WTC11 (cell line): ENCODE results near the gene NALF2. TPM values are rescaled to one million over a fixed set of nuclear protein-coding genes. Genes with fewer than 3 reads are reported as not detected.

Source experiments
- ATAC-seq: fragments of 200-7000 bp; cut with Tn5 transposase; 2 replicates; pipeline ENCODE4 v1.10.0; 2021; ENCODE audit warnings: mild to moderate bottlenecking, moderate library complexity
- CTCF ChIA-PET: fragments of 300-600 bp; sonication (Branson Sonifier 250); formaldehyde crosslinking; loops from one replicate; lab custom pipeline; 2021; ENCODE audit warnings: antibody characterized with exemption; lab: Charles Lee
- POLR2A ChIA-PET: fragments of 350-600 bp; sonication (Branson Sonifier 250); formaldehyde crosslinking; loops from one replicate; lab custom pipeline; 2021; ENCODE audit warnings: antibody characterized with exemption; lab: Charles Lee
- DNase-seq: peaks from one replicate; pipeline ENCODE4 v3.0.0; 2021; ENCODE audit warnings: low spot score
- H3K27ac Mint-ChIP-seq: 2 replicates; pipeline ENCODE4 v1.8.0; 2021; ENCODE audit warnings: mixed read lengths
- H3K27me3 Mint-ChIP-seq: 2 replicates; pipeline ENCODE4 v1.8.0; 2021; ENCODE audit warnings: low read depth, mild to moderate bottlenecking, moderate library complexity, mixed read lengths
- H3K36me3 Mint-ChIP-seq: 2 replicates; pipeline ENCODE4 v1.8.0; 2021; ENCODE audit warnings: mixed read lengths
- H3K4me1 Mint-ChIP-seq: 2 replicates; pipeline ENCODE4 v1.8.0; 2022; ENCODE audit warnings: mixed read lengths
- H3K4me3 Mint-ChIP-seq: 2 replicates; pipeline ENCODE4 v1.8.0; 2021; ENCODE audit warnings: mild to moderate bottlenecking, moderate library complexity, mixed read lengths
- H3K9me3 Mint-ChIP-seq: 2 replicates; pipeline ENCODE4 v1.8.0; 2021; ENCODE audit warnings: mixed read lengths
- GABPB1 ChIP-seq: sonication (generic); formaldehyde crosslinking; IDR thresholded peaks from 2 replicates; pipeline ENCODE4 v1.8.1; 2023; ENCODE audit warnings: mild to moderate bottlenecking, missing genetic modification reagents
- RORB ChIP-seq: fragments of 250-450 bp; sonication (Bioruptor Pico); IDR thresholded peaks from 2 replicates; pipeline ENCODE4 v1.9.0; 2021; ENCODE audit warnings: mild to moderate bottlenecking
- ZNF138 ChIP-seq: sonication (generic); formaldehyde crosslinking; conservative IDR thresholded peaks from 2 replicates; pipeline ENCODE4 v1.8.1; 2022; ENCODE audit warnings: mild to moderate bottlenecking, moderate library complexity, missing genetic modification reagents
- ZNF416 ChIP-seq: fragments of 250-450 bp; sonication (Bioruptor Pico); IDR thresholded peaks from 2 replicates; pipeline ENCODE4 v1.9.0; 2021; ENCODE audit warnings: mild to moderate bottlenecking, inconsistent platforms
- total RNA-seq: library from RNA; stranded (reverse); gene quantifications from 3 replicates; pipeline ENCODE4 v1.2.3, GENCODE V29; 2021
- TF ChIP-seq, protein P1 (sequence below): sonication (generic); formaldehyde crosslinking; IDR thresholded peaks from 2 replicates; pipeline ENCODE4 v1.8.1; 2023; ENCODE audit warnings: mild to moderate bottlenecking, missing genetic modification reagents
- TF ChIP-seq, protein P2 (sequence below): sonication (generic); formaldehyde crosslinking; IDR thresholded peaks from 2 replicates; pipeline ENCODE4 v1.8.1; 2022; ENCODE audit warnings: mild to moderate bottlenecking, moderate library complexity, missing genetic modification reagents
- TF ChIP-seq, protein P3 (sequence below): sonication (generic); formaldehyde crosslinking; IDR thresholded peaks from 2 replicates; pipeline ENCODE4 v1.8.0; 2023; ENCODE audit warnings: missing genetic modification reagents, mild to moderate bottlenecking, borderline replicate concordance
- TF ChIP-seq, protein P4 (sequence below): sonication (generic); formaldehyde crosslinking; IDR thresholded peaks from 2 replicates; pipeline ENCODE4 v1.8.0; 2022; ENCODE audit warnings: mild to moderate bottlenecking, missing genetic modification reagents
- TF ChIP-seq, protein P5 (sequence below): sonication (generic); formaldehyde crosslinking; IDR thresholded peaks from 2 replicates; pipeline ENCODE4 v1.8.1; 2022; ENCODE audit warnings: low read depth, missing genetic modification reagents, borderline replicate concordance
- TF ChIP-seq, protein P6 (sequence below): sonication (generic); formaldehyde crosslinking; IDR thresholded peaks from 2 replicates; pipeline ENCODE4 v1.8.1; 2022; ENCODE audit warnings: missing genetic modification reagents, borderline replicate concordance
- TF ChIP-seq, protein P7 (sequence below): sonication (generic); formaldehyde crosslinking; IDR thresholded peaks from 2 replicates; pipeline ENCODE4 v1.8.1; 2023; ENCODE audit warnings: mild to moderate bottlenecking, moderate library complexity, missing genetic modification reagents
- TF ChIP-seq, protein P8 (sequence below): fragments of 200-600 bp; IDR thresholded peaks from 2 replicates; pipeline ENCODE4 v1.8.0; 2022; ENCODE audit warnings: antibody characterized with exemption

Gene NALF2
- total RNA-seq, 1 experiment from 2014 or later: 14.0 TPM

DNA sequence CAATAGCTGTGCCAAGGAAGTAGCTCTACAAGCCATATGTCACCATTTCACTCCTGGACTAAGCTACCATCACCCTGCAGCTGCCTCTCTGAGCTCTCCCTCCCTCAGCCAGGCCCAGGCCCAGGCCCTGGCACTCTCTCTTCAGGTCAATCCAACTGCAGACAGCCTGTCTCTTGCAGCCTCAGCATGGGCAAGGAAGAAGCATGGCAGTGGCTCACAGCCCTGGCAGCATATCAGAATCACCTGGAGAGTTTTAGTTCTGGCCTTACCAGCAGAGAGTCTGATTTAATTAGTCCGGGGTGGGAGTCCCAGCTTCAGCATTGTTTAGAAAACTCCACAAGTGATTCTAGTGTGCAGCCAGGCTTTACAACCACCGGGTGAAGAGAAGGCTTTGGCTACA is 31.5 kb downstream of the NALF2 start:
- TF ChIP-seq, protein P1, sequence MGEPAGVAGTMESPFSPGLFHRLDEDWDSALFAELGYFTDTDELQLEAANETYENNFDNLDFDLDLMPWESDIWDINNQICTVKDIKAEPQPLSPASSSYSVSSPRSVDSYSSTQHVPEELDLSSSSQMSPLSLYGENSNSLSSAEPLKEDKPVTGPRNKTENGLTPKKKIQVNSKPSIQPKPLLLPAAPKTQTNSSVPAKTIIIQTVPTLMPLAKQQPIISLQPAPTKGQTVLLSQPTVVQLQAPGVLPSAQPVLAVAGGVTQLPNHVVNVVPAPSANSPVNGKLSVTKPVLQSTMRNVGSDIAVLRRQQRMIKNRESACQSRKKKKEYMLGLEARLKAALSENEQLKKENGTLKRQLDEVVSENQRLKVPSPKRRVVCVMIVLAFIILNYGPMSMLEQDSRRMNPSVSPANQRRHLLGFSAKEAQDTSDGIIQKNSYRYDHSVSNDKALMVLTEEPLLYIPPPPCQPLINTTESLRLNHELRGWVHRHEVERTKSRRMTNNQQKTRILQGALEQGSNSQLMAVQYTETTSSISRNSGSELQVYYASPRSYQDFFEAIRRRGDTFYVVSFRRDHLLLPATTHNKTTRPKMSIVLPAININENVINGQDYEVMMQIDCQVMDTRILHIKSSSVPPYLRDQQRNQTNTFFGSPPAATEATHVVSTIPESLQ (CRISPR knock-in tag): no peak
- no peak for TF ChIP-seq RORB (CRISPR knock-in tag)
- TF ChIP-seq, protein P2, sequence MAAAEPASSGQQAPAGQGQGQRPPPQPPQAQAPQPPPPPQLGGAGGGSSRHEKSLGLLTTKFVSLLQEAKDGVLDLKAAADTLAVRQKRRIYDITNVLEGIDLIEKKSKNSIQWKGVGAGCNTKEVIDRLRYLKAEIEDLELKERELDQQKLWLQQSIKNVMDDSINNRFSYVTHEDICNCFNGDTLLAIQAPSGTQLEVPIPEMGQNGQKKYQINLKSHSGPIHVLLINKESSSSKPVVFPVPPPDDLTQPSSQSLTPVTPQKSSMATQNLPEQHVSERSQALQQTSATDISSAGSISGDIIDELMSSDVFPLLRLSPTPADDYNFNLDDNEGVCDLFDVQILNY (CRISPR knock-in tag): no peak
- no peak for TF ChIP-seq ZNF138 (CRISPR knock-in tag)
- TF ChIP-seq, protein P3, sequence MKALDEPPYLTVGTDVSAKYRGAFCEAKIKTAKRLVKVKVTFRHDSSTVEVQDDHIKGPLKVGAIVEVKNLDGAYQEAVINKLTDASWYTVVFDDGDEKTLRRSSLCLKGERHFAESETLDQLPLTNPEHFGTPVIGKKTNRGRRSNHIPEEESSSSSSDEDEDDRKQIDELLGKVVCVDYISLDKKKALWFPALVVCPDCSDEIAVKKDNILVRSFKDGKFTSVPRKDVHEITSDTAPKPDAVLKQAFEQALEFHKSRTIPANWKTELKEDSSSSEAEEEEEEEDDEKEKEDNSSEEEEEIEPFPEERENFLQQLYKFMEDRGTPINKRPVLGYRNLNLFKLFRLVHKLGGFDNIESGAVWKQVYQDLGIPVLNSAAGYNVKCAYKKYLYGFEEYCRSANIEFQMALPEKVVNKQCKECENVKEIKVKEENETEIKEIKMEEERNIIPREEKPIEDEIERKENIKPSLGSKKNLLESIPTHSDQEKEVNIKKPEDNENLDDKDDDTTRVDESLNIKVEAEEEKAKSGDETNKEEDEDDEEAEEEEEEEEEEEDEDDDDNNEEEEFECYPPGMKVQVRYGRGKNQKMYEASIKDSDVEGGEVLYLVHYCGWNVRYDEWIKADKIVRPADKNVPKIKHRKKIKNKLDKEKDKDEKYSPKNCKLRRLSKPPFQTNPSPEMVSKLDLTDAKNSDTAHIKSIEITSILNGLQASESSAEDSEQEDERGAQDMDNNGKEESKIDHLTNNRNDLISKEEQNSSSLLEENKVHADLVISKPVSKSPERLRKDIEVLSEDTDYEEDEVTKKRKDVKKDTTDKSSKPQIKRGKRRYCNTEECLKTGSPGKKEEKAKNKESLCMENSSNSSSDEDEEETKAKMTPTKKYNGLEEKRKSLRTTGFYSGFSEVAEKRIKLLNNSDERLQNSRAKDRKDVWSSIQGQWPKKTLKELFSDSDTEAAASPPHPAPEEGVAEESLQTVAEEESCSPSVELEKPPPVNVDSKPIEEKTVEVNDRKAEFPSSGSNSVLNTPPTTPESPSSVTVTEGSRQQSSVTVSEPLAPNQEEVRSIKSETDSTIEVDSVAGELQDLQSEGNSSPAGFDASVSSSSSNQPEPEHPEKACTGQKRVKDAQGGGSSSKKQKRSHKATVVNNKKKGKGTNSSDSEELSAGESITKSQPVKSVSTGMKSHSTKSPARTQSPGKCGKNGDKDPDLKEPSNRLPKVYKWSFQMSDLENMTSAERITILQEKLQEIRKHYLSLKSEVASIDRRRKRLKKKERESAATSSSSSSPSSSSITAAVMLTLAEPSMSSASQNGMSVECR: no peak
- TF ChIP-seq, protein P4, sequence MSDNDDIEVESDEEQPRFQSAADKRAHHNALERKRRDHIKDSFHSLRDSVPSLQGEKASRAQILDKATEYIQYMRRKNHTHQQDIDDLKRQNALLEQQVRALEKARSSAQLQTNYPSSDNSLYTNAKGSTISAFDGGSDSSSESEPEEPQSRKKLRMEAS (CRISPR knock-in tag): no peak
- no peak for TF ChIP-seq GABPB1 (CRISPR knock-in tag)
- no peak for TF ChIP-seq ZNF416 (CRISPR knock-in tag)
- TF ChIP-seq, protein P5, sequence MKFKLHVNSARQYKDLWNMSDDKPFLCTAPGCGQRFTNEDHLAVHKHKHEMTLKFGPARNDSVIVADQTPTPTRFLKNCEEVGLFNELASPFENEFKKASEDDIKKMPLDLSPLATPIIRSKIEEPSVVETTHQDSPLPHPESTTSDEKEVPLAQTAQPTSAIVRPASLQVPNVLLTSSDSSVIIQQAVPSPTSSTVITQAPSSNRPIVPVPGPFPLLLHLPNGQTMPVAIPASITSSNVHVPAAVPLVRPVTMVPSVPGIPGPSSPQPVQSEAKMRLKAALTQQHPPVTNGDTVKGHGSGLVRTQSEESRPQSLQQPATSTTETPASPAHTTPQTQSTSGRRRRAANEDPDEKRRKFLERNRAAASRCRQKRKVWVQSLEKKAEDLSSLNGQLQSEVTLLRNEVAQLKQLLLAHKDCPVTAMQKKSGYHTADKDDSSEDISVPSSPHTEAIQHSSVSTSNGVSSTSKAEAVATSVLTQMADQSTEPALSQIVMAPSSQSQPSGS: no peak
- TF ChIP-seq, all 79 proteins: peak for 0
- peaks cover 5% of the 10 kb centered on the region; the same call in 1 of the 2 replicates for H3K9me3 Mint-ChIP-seq
- H3K27ac Mint-ChIP-seq: no peak overlapping the region
- ChIA-PET CTCF (no interaction called here), POLR2A (interaction anchor here (1.1 kb wide), 1 partner anchor 80 kb away, joined by 5 read pairs; the partner anchor contains the start of gene EDA)
- DNase-seq: no peak
- peaks cover 3% of the 10 kb centered on the region; the same call in 1 of the 2 replicates for H3K27me3 Mint-ChIP-seq
- ATAC-seq: no peak
- no peak overlapping the region for H3K4me3 Mint-ChIP-seq
- H3K4me1 Mint-ChIP-seq: peaks cover 11% of the 10 kb centered on the region
- H3K36me3 Mint-ChIP-seq: peaks cover 10% of the 10 kb centered on the region

DNA sequence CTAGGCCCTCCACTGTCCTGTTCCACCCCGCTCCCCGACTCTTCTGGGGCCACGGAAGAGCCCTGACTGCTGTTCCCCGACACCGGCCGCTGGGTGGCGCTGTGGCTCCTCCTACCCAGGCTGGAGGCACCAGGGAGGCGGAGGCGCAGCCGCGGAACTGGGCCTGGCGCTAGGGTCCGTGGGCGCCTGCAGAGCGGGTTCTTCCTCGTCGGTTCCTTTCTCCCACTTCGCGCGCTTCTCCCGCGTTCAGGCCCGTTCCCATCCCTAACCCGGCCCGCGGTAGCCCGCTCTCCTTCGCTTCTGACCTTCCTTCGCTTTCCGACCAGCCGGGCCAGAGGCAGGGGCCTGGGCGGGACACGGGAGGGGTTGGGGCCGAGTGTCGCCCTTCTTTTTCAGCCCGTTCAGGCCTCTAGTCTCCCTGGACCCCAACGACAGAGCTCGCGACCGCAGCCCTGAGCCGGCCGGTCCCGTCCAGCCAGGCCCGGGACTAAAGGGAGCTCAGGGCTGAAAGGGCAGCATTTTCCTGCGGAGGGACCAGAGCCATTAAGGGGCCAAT is 34.3 kb downstream of the NALF2 start:
- H3K27ac Mint-ChIP-seq: no peak overlapping the region

More for the DNA sequence above, 34.3 kb downstream of the NALF2 start:
- Mint-ChIP-seq H3K4me1 (peaks cover 11% of the 10 kb centered on the region), H3K9me3 (peaks cover 5% of the 10 kb centered on the region; the same call in 1 of the 2 replicates), H3K36me3 (peaks cover 5% of the 10 kb centered on the region), H3K4me3 (peak overlapping the region; percentile 77), H3K27me3 (peaks cover 3% of the 10 kb centered on the region; the same call in 1 of the 2 replicates)
- TF ChIP-seq, protein P6, sequence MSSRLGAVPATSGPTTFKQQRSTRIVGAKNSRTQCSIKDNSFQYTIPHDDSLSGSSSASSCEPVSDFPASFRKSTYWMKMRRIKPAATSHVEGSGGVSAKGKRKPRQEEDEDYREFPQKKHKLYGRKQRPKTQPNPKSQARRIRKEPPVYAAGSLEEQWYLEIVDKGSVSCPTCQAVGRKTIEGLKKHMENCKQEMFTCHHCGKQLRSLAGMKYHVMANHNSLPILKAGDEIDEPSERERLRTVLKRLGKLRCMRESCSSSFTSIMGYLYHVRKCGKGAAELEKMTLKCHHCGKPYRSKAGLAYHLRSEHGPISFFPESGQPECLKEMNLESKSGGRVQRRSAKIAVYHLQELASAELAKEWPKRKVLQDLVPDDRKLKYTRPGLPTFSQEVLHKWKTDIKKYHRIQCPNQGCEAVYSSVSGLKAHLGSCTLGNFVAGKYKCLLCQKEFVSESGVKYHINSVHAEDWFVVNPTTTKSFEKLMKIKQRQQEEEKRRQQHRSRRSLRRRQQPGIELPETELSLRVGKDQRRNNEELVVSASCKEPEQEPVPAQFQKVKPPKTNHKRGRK (CRISPR knock-in tag): no peak
- TF ChIP-seq, protein P7, sequence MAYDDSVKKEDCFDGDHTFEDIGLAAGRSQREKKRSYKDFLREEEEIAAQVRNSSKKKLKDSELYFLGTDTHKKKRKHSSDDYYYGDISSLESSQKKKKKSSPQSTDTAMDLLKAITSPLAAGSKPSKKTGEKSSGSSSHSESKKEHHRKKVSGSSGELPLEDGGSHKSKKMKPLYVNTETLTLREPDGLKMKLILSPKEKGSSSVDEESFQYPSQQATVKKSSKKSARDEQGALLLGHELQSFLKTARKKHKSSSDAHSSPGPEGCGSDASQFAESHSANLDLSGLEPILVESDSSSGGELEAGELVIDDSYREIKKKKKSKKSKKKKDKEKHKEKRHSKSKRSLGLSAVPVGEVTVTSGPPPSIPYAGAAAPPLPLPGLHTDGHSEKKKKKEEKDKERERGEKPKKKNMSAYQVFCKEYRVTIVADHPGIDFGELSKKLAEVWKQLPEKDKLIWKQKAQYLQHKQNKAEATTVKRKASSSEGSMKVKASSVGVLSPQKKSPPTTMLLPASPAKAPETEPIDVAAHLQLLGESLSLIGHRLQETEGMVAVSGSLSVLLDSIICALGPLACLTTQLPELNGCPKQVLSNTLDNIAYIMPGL (CRISPR knock-in tag): peak; percentile 75; the same call in 1 of the 2 replicates
- TF ChIP-seq, protein P8, sequence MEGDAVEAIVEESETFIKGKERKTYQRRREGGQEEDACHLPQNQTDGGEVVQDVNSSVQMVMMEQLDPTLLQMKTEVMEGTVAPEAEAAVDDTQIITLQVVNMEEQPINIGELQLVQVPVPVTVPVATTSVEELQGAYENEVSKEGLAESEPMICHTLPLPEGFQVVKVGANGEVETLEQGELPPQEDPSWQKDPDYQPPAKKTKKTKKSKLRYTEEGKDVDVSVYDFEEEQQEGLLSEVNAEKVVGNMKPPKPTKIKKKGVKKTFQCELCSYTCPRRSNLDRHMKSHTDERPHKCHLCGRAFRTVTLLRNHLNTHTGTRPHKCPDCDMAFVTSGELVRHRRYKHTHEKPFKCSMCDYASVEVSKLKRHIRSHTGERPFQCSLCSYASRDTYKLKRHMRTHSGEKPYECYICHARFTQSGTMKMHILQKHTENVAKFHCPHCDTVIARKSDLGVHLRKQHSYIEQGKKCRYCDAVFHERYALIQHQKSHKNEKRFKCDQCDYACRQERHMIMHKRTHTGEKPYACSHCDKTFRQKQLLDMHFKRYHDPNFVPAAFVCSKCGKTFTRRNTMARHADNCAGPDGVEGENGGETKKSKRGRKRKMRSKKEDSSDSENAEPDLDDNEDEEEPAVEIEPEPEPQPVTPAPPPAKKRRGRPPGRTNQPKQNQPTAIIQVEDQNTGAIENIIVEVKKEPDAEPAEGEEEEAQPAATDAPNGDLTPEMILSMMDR: peak; percentile 64
- DNase-seq: peak; percentile 77
- ChIA-PET POLR2A (no interaction called here), CTCF (interaction anchor here (0.6 to 2.1 kb wide), 9 partner anchors 35 to 559 kb away, joined by 3 to 16 read pairs (median 3); no protein-coding TSS in a partner anchor)
- ATAC-seq: peak; percentile 90
